NCI-H2196 treated with DMSO at 0.1 percent for 48 hours (cell line): ENCODE results near the gene NFATC3.

Experiments used
- DNase-seq: peaks from one replicate; lab custom pipeline; 2025; ENCODE audit not compliant: unreplicated experiment; lab: John Stamatoyannopoulos, UW

Gene NFATC3

GRCh38 chr16:68085259-68086071 is at the start of gene NFATC3:
NFATC3 (plus strand) TSS chr16:68085370; CDS start chr16:68085682, 312 bp downstream.
- DNase-seq = no peak

GRCh38 chr16:68037841-68038597 is 47.2 kb upstream of the NFATC3 start:
- no peak for DNase-seq

- DNase-seq = peak; percentile 22
These were observed 44.5 kb upstream of the NFATC3 start for GRCh38 chr16:68040506-68041288.

- DNase-seq = no peak
These were observed 43.4 kb upstream of the NFATC3 start for GRCh38 chr16:68041783-68042182.

GRCh38 chr16:68046106-68046505 is 39.1 kb upstream of the NFATC3 start:
- DNase-seq = no peak

GRCh38 chr16:68047987-68048386 is 37.2 kb upstream of the NFATC3 start:
- DNase-seq = no peak

- DNase-seq = no peak
These were observed 35.7 kb upstream of the NFATC3 start for GRCh38 chr16:68049449-68049848.

GRCh38 chr16:68055395-68055794 is 29.8 kb upstream of the NFATC3 start:
- no peak for DNase-seq

- no peak for DNase-seq
These were observed 25.4 kb upstream of the NFATC3 start for GRCh38 chr16:68059804-68060203.

- no peak for DNase-seq
These were observed 23.8 kb upstream of the NFATC3 start for GRCh38 chr16:68061396-68061795.

GRCh38 chr16:68062910-68063393 is 22.2 kb upstream of the NFATC3 start:
- no peak for DNase-seq

- peak; percentile 29 for DNase-seq
These were observed 20.3 kb upstream of the NFATC3 start for GRCh38 chr16:68064791-68065365.

- no peak for DNase-seq
These were observed 19.4 kb upstream of the NFATC3 start for GRCh38 chr16:68065716-68066305.

- no peak for DNase-seq
These were observed 18.4 kb upstream of the NFATC3 start for GRCh38 chr16:68066763-68067162.

- no peak for DNase-seq
These were observed 16.2 kb upstream of the NFATC3 start for GRCh38 chr16:68068926-68069325.

- peak; percentile 34 for DNase-seq
These were observed 15.5 kb upstream of the NFATC3 start for GRCh38 chr16:68069511-68070248.

GRCh38 chr16:68070249-68070730 is 14.9 kb upstream of the NFATC3 start:
- DNase-seq = no peak

GRCh38 chr16:68070806-68071517 is 14.2 kb upstream of the NFATC3 start:
- DNase-seq = no peak

- DNase-seq = no peak
These were observed 13.7 kb upstream of the NFATC3 start for GRCh38 chr16:68071518-68071901.
